ENCODE data around the gene A2M.

GRCh38 chr12:9144730-9145106 is 29.0 kb upstream of the A2M start:
- no peak for TF ChIP-seq CTCF (IDR thresholded peaks at IDR 0.05)
- no peak for TF ChIP-seq EZH2 (IDR thresholded peaks at IDR 0.05; ENCODE audit: borderline replicate concordance, insufficient read depth, low read depth, low read length, poor library complexity, severe bottlenecking)
